ENCODE data around the gene GRIN3B. TPM values are rescaled to one million over a fixed set of nuclear protein-coding genes. Genes with fewer than 3 reads are reported as not detected.
"Not testable (repeated sequence)": the region's sequence is repeated elsewhere in the genome, so short reads cannot be mapped to it uniquely, and the experiment has no call there.

GRIN3B gene
- total RNA-seq, 1 donor from 2014 or later = not detected

DNA sequence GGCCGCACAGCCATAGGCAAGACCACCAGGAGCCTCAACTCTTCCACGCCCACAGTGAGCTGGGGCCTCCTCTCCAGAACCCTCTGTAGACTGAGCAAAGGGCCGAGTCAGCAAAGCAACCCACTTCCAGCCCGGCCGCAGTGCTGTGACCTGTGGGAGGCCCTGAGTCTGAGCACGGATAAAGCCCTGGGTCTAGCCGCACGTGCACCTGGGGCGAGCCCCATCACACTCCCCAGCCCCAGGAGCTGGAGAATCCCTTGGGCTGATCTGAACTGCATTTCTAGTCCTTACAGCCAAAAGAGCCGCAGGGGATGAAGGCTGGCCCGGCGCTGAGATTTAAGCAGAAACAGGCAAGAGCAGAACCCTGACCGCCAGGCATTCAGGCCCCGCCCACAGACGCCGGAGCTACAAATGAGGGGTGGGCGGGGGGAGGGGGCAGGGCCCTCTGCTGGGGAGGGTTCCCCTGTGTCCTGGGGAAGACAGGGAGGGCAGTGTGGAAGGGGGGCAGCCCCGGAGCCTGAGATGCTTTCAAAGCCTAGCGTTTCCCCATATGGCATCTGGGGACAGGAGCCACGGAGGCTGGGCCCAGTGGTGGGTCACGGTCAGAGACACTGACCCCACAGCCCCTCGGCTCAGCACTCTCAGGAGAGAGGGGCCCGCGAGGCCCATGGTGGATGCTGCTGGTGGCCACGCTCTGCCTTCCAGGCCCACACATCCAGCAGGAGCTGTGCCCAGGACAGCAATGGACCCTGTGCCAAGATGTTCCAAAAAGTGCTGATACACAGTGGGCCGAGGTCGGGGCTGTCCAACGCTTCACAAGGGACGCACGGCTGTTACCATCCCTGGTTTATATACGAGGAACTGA lies 15.8 kb downstream of the GRIN3B start:
- DNase-seq (ENCODE audit: low spot score) (no peak), ATAC-seq (peak; percentile 0)
- intact Hi-C loops (cut with DNase I) = no loop called here

DNA sequence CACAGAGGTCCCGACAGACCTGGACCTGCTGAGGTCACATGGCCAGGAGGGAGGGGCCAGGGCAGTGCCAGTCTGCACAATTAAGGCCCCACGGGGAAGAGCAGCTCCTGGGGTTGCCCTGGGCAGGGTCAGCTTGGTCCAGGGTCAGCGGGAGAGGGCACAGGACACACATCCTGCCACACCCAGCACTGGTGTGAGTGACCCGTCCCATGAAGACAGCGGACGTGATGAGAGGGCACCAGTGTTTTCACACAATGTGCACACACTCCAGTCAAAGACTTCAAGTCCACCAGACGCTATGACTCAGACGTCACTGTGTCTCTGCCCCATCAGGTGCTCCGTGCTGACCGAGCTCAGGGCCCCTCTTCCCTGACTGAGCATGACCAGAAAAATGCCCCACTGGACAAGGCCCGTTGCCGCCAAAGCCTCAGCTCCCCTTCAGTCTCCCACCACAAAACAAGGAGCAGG lies 16.5 kb downstream of the GRIN3B start:
- intact Hi-C loops (cut with DNase I) = no loop called here
- ATAC-seq (peak; percentile 4), DNase-seq (ENCODE audit: low spot score) (no peak)

DNA sequence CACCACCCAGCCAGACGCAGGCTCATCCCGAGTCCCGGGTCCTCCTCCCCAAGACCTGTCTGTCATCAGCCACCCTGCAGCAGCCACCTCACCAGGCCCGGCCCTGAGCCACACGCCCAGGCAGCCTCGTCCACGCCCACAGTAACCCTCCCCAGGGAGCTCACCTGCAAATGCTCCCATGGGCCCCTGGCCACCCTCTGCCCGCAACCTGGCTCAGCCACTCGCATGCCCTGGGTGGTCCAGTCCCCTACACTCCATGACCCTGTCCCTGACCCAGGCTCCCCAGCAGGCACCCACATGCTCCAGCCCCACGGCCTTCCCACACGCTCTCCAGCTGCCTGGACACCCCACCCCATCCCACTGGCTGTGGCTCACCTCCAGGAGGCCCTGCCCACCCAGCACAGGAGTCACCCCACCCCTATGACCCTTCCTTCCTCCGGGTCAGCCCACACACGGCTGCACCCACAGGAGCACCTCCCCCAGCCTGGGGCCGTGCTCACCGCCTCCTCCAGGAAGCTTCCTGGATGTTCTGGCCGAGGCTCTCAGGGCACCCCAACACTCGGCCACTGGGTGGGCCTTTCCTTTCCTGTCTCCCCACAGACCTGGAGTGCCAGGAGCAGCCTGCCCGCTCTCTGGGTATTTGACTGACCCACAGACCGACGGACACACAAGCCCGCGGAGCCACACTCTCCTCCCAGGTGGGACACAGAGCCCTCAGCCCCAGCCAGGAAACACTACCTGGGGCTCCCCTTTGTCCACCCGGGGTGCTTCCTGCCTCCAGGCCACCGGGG lies 17.1 kb downstream of the GRIN3B start:
- intact Hi-C loops (cut with DNase I) = no loop called here
- DNase-seq (ENCODE audit: low spot score) = no peak
- ATAC-seq = no peak

DNA sequence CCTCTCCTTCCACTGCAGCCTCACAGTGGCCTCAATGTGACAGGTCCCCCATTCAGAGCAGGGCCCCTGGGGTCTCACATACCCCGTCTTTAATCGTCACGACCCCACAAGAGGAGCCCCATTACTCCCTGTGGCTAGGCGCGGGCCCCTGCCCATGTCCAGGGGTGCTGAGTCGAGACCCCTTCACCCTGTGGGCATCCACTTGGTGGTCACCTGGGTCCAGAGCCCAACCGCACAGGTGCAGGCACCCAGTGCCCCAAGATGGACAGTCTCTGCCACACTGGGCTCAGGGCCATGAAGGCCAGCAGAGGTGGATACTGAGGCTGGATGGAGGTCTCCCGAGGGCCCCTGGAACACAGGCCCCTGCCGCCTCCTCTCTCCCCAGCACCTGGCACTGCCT lies 17.7 kb downstream of the GRIN3B start:
- intact Hi-C loops (cut with DNase I) = no loop called here
- DNase-seq (ENCODE audit: low spot score) (no peak), ATAC-seq (no peak)

DNA sequence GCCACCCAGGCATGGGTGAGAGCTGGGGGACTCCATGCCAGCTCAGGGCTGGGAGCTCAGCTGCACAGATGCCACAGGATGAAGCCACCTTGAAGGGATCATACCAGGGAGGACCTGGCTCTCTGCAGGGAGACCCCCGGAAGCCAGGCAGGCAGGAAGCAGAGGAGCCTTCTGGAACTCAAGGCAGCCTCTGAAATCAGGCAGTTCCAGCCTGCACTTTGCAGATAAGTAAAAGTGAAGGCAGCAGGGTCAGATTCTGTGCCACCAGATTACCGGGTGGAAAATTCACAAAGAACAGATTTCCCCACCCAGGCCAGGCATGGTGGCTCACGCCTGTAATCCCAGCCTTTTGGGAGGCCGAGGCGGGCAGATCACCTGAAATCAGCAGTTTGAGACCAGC lies 18.2 kb downstream of the GRIN3B start:
- no peak for ATAC-seq
- intact Hi-C loops (cut with DNase I) = no loop called here
- DNase-seq (ENCODE audit: low spot score) = no peak

DNA sequence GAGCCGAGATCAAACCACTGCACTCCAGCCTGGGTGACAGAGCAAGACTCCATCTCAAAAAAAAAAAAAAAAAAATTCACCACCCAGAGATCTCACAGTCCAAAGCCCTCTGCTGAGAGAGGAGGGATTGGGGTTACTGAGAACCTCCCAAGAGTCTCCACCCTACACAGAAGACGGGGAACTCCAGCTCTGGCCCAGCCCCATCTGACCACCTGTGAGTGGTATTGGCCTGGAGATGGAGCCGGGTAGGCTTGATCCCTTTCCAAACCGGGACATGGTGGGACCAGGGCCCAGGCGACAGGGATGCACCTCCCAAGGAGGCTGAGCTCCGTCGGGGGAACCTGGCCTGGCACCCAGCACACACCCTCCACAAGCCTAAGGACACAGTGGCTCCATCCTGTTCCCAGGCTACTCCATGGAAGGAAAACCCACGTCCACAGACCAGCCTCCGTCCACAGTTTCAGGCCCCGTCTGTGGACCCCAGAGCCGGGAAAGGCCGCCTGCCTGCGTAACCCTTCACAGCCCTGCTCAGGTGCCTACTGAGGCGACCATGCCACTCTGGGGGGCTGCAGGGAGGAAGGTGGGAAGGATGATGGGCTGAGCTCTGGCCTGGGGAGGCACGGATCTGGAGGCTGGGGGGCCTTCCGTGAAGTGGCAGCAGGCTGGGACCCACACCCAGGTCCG lies 18.9 kb downstream of the GRIN3B start:
- no peak for ATAC-seq
- DNase-seq (ENCODE audit: low spot score) = no peak
- intact Hi-C loops (cut with DNase I) = no loop called here

DNA sequence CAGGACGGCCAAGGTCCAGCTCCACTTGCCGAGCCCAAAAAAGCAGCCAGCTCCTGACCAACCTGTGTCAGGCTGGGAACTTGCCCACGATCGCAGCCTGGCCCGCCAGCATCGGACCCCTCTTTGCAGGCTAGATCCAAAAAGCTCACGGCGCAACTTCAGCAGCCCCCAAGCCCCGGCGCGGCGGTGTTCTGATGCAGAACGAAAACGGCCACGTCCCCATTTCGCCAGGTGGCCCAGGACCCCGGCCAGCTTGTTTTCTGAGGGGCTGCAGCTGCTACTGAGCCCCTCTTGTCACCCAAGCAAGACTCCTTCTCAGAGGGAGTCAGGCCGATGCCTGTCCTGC lies 19.4 kb downstream of the GRIN3B start:
- DNase-seq (ENCODE audit: low spot score) (no peak), ATAC-seq (no peak)
- intact Hi-C loops (cut with DNase I) = no loop called here

DNA sequence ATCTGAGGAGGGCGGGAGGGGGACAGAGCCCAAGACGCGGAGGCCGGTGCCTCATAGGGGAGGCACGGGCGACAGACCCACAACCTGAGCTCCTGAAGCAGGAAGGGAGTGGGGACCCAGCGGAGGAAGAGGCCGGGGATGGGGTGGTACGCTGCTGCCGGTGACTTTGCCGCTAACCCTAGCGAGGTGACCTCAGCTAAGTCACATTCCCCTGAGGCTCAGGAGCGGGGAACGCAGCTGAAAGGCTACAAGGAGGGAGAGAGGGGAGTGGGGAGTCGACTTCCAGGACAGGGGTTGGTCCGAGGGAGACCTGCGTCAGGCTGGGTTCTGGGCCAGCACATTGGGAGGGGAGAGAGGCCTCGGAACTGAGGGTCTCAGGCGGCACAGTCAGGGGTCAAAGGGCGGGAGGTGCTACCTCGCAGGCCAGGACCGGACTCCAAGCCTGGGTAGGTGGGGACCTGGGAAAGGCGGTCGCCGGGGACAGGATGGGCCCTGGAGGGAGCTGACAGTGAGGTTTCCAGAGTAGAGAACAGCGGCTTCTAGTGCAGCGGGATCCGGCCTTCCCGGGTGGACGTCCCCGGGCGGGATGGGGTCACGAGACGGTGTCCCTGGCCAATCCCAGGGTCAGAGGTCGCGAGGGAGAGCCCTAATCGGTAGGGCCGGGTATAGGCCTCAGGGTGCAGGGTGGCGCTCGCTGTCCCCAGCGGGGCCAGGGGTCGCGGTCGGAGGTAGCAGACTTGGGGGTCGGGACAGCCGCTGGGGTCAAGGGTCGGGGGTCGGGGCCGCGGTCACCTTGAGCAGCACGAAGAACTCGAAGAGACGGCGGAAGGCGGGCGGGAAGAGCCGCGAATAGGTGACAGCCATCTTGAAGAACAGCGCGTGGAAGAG lies 20.0 kb downstream of the GRIN3B start:
- no peak for ATAC-seq

DNA sequence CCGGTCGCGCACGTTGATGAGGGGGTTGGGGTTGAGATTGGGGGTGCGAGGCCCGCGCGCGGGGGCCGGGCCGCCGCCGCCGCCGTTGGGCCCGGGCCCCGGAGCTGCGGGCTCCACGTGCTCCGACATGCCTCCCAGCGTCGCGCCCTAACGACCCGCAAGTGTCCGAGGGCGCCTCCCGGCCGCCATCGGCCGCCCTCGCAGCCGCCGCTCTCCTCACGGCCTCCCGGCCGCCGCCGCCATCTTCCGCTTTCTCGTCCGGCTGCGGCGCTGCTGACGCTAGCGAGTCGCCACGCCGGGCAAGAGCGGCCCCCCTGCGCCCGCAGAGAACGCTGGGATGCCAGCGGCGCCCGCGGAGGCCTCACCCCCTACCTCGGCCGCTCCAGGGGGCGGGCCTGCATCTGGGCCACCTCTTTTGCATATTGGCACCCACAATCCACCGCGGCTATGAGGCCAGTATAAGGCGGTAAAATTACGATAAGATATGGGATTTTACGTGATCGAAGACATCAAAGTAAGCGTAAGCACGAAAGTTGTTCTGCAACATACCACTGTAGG lies 20.7 kb downstream of the GRIN3B start, which contains the start of gene TMEM259:
Gene TMEM259, minus strand, starts transcription at position 256 of the 558 bp plus-strand sequence. Its CDS starts 127 bp downstream, at position 129.
- peak; percentile 98 for DNase-seq (ENCODE audit: low spot score)
- ATAC-seq = peak; percentile 94
- intact Hi-C loops (cut with DNase I) = no loop called here

More for the DNA sequence above, 20.0 kb downstream of the GRIN3B start:
- intact Hi-C loops (cut with DNase I) = no loop called here
- no peak for DNase-seq (ENCODE audit: low spot score)

DNA sequence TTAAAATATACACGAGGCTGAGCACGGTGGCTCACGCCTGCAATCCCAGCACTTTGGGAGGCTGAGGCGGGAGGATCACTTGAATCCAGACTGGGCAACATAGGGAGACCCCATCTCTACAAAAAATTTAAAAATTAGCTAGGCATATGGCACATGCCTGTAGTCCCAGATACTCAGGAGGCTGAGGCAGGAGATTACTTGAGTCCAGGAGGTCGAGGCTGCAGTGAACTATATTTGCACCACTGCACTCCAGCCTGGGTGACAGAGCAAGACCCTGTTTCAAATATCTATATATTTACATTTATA lies 23.6 kb downstream of the GRIN3B start:
- ATAC-seq; DNase-seq (ENCODE audit: low spot score); intact Hi-C loops (cut with DNase I): not testable (repeated sequence)

DNA sequence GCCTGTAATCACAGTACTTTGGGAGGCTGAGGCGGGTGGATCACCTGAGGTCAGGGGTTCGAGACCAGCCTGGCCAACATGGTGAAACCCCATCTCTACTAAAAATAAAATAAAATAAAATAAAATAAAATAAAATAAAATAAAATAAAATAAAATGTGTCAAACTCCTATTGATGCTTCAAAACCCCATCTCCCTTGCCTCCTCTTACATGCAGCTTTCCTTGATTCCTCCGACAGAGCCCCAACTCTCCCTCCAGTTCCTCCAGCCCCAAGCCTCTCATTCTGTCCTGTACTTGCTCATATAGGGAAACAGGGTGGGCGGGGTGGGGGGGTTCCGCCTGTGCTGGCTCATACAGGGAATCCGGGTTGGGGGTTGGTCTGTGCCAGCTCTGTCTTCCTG lies 24.9 kb downstream of the GRIN3B start:
- DNase-seq (ENCODE audit: low spot score); ATAC-seq; intact Hi-C loops (cut with DNase I): not testable (repeated sequence)

DNA sequence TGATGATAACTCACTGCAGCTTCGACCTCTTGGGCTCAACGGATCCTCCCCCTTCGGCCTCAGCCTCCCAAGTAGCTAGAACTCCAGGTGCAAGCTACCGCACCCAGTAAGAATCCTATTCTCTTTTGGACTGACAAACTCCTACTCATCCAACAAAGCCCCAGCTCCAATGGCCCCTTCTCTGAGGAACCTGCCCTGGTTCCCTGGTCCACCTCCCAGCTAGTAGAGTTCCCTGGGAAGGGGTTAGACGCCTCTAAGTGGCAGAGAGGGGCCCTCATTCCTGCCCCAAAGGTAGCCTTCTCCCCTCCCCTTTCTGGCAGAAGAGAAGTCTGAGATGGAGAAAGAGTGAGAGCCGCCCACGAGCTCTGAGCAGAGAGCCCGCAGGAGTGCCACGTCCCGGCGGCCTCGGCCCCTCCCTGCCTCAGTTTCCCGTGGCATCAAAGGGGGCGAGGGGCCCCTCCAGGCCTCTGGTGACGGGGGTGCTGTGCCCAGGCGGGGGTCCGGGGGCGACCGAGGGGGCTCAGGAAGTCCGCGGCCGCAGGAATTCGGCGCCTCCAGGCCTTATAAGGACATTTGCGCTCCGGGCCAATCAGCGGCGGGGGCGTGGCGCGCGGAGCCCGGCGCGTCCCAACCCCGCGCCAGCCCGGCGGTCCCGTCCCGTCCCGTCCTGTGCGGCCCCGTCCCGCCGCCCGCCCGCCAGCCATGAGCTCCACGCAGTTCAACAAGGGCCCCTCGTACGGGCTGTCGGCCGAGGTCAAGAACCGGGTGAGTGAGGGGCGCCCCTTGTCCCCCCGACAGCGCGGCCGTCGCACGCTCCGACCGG lies 26.0 kb downstream of the GRIN3B start, which contains the start of gene CNN2:
Gene CNN2, plus strand, starts transcription at position 649 of the 823 bp plus-strand sequence. Its CDS starts 54 bp downstream, at position 703.
- intact Hi-C loops (cut with DNase I) = no loop called here
- peak; percentile 89 for DNase-seq (ENCODE audit: low spot score)
- peak; percentile 71 for ATAC-seq

DNA sequence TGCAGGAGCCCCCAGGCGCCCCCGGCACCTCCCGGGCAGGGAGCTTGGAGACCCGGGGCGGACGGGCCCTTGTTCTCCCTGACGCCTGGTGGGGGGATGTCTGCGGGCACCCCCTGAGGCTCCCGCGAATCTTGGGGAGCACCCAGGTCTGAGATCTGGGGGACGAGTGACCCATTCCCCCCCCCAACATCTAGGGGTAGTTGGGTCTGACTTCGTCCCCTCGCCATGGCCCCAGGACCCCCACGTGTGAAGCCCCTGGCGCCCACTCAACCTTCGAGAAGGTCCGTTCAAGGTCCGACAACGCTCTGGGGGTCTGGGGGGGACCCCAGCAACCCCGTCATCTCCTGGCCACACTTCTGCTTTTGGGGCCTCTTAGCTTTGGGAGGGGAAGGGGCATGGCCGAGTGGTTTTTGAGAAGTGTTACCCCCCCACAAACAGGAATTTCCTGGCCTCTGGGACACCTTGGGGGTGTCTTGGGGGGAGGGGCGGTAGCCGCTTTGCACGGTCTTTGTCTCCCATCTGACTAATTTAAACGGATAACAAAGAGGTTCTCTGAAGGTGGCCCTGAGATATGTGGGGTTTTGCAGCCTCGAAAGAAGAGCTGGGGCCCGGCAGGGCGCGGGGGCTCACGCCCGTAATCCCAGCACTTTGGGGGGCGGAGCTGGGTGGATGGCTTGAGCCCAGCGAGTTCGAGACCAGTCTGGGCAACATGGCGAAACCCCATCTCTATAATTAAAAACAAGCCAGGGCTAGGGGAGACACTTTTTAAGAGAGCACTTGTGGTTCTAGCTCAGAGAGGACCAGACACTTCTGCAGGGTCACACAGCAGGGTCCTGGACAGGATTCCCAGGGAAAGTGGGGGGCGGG lies 26.8 kb downstream of the GRIN3B start:
- peak; percentile 8 for ATAC-seq
- intact Hi-C loops (cut with DNase I) = no loop called here

DNA sequence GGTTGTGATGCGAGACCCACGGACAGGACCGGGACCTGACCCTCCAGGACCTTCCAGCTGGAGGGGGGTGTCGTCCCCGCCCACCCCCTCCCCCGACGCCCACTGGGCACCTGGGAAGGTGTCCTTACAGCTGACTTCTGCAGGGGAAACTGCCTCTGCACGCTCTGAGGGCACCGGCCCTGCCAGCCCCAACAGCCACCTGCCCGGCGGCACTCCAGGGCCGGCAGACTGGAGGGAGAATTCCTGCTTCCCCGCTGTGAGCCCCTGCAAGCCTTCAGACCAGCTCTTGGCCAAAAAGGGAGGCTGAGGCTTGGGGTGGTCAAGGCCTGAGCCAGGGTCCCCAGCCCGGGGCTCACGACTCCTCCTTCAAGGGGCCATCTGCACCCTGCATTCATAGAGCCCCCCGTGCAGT lies 27.4 kb downstream of the GRIN3B start:
- intact Hi-C loops (cut with DNase I) = no loop called here
- peak; percentile 13 for ATAC-seq
- DNase-seq (ENCODE audit: low spot score) = no peak

More for the DNA sequence above, 26.8 kb downstream of the GRIN3B start:
- DNase-seq (ENCODE audit: low spot score) = no peak

DNA sequence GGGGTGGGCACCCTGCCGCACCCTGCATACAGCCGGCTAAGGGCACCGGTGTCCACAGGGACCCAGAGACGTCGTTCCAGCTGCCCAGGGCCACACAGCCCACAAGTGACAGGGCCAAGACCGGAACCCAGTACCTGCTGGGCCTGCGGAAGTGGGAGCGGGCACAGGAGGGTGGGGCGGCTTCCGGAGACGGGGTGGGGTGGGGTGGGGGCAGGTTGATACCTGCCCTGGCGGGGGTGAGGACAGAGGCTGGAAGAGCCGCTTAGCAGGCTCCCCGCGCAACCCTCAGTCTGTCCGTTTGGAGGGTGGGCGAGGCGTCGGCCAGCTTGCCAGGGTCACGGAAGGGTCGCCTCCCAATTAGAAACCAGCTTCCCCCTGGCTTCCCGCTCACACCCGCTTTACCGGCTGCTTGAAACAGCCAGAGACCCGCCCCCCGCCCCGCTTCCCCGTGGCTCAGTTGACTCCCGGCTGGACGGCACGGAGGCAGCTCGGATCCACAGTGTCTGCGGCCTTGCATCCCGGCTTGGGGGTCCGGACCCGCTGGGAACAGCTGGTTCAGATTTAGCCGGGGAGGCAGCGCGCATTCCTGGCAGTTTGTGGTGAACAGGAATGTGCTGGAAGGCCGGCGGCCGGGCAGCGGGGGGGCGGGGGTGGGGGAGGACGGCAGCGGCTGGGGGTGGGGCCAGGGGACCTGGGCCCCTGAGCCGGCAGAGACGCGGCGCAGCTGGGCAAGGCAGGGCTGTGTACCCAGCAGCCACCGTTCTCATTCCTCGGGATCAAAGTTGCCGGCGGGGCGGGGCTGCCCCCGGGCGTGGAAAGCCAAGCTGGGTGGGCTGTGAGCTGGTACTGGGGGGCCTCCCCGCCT lies 28.1 kb downstream of the GRIN3B start:
- DNase-seq (ENCODE audit: low spot score) = no peak
- intact Hi-C loops (cut with DNase I) = no loop called here

More for the DNA sequence above, 28.1 kb downstream of the GRIN3B start:
- peak; percentile 63 for ATAC-seq

Measured in sciatic nerve (tissue), 2 donors.